AG09319 (cell line): ENCODE data around the gene TCERG1.

Experiments used
- DNase-seq: peaks from one replicate; pipeline ENCODE4 v3.0.0-alpha.2; 2010; ENCODE audit warnings: low read depth; ENCODE audit errors: extremely low read depth
- TF ChIP-seq, protein P1 (sequence below): IDR thresholded peaks from 2 replicates; pipeline ENCODE4 v1.5.1; 2011; ENCODE audit warnings: low read depth, mild to moderate bottlenecking, inconsistent platforms, low read length, moderate library complexity

TCERG1 gene

DNA sequence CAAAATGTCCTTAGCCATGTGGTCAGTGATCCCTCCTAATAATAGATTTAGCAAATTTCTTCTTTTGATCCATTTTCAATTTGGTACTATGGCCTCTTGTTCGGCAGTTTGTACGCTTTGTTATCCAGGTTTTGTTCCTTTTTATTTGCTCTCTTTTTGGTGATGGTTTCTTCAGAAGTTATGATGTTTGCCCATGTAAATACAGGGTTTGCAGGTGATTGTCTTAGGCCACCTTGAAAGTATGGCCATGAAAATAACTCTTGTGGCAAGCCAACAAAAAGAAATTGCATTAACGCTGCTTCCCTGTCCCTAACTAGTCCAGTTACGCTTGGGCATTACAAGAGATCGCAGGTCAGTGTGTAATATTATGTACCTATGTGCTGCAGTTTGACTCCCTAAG is 60.3 kb downstream of the TCERG1 start:
- DNase-seq, result no peak
- TF ChIP-seq, protein P1, sequence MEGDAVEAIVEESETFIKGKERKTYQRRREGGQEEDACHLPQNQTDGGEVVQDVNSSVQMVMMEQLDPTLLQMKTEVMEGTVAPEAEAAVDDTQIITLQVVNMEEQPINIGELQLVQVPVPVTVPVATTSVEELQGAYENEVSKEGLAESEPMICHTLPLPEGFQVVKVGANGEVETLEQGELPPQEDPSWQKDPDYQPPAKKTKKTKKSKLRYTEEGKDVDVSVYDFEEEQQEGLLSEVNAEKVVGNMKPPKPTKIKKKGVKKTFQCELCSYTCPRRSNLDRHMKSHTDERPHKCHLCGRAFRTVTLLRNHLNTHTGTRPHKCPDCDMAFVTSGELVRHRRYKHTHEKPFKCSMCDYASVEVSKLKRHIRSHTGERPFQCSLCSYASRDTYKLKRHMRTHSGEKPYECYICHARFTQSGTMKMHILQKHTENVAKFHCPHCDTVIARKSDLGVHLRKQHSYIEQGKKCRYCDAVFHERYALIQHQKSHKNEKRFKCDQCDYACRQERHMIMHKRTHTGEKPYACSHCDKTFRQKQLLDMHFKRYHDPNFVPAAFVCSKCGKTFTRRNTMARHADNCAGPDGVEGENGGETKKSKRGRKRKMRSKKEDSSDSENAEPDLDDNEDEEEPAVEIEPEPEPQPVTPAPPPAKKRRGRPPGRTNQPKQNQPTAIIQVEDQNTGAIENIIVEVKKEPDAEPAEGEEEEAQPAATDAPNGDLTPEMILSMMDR, result no peak

DNA sequence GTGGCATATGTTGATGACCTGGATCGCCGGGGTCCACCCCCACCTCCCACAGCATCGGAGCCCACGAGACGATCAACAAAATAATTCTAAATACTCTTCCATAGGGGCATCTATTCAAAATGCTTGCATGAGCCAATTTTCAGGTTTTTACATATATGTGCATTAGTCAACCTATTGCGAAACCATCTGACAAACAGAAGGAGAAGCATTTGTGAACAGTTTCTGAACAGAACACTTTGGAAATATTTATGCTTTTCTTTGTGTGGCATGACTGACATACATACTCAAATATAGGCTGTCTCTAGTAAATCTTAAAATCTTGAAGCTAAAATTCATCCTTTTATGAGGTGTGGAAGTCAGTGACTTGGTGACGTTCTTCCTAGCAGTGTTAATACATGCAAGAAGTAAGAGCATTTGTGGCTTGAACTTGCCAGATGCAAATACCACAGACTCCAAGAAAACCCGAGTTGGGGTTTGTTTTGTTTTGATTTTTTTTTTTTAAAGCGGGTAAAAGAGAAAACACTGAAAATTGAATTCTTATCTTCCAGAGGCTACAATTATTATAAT is 63.5 kb downstream of the TCERG1 start:
- no peak for DNase-seq
- TF ChIP-seq, protein P1, result no peak

DNA sequence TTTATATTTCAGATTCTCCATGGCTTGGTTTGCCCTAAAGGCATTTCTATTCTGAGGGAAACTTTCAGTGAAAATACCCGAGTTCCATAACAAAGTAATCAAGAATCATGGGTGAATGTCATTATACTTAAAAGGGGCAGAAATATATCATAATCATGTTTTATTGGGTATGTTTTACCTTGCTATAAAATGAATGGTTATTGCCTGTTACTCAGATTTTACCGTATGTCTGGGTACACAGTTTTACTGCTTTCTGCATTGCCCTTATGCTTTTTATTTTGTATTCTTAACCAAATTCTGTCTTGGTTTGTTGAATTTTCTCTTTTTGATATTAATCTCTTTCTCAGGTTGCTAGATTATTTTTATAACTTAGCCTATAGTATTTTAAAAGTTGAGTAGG is 66.3 kb downstream of the TCERG1 start:
- DNase-seq, result no peak
- TF ChIP-seq, protein P1, result no peak

DNA sequence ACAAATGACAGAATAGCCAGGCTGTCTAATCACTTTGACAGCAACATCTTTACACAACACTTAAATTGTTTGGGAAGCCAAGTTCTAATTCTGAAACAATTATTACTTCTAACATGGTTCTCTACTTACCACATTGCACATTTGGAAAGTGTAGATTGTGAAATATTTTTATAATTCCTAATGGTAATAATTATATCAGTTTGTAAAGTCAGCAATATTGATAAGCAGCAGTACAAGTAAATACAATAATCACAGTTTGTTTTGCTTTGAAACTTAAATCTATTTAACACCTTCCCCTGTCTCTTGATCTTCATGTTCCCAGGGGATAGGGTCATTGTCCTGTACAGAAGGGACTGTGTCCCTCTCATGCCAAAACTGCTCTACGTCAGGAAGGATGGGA is 67.4 kb downstream of the TCERG1 start:
- TF ChIP-seq, protein P1, result no peak
- no peak for DNase-seq

DNA sequence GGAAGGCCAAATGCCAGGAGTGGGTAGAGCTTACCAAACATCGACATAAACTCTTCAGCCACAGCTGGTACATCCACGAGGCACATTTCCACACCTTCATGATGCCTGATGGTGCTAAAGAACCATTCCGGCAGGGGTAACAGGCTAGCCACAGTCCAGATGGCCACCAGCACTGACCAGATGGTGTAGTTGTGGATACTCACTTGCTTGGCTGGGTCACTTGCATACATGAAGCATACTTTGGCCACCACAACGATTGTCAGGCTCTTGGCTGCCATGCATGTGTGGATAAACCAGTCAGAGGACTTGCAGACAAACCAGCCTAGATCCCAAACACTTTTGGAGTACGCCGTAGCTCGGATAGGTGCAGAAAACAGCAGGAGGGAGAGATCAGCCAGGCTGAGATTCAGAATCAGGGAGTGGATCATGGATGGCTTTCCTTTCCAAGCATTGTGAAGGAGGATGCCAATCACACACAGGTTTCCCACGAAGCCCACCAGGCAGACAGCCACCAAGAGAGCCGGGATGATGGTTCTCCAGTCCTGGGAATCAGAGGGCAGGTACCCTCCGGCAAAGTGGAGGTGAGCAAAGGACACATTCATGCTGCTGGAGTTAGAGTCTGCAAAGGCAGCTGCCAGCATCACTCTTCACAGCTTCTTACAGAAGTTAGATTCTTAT is 68.5 kb downstream of the TCERG1 start:
- TF ChIP-seq, protein P1, result no peak
- no peak for DNase-seq

DNA sequence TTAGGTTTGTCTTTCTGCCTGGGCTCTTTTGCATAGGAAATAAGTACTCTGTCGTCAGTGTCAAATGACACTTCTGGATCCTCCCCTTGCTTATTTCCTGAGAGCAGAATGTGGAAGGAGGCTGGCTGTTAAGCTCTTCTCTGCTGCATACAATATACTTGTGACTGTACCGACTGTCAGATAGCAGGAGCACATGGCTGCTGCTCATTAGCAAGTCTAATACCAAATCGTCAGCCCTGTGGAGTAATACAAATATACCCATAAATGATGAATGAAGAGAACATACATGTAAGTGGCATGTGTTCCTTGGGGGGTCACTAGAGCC is 69.0 kb downstream of the TCERG1 start, which contains the start of gene GPR151:
GPR151 (minus strand) TSS at position 40 of the 325 bp plus-strand sequence. CDS start 77 bp downstream, outside the sequence.
- TF ChIP-seq, protein P1, result no peak
- DNase-seq, result no peak

DNA sequence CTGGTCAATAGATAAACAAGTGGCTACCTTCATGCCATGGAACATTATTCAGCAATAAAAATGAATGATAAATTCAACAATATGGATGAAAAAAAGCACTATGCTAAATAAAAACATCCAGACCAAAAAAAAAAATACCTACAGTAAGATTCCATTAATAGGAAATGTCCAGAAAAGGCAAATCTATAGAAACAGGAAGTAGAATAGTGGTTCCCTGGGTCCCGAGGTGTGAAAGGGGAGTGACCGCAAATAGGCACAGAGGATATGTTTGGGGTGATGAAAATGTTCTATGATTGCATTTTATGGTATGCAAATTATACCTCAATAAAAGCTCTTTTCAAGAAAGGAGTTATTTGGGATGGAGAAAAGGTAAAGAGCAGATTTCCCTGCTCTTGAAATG is 72.4 kb downstream of the TCERG1 start:
- no peak for DNase-seq

More for the DNA sequence above, 72.4 kb downstream of the TCERG1 start:
- TF ChIP-seq, protein P1, result no peak
